Uterus (tissue), 4 donors: Measurements from ENCODE around the gene MMP8. TPM values are rescaled to one million over a fixed set of nuclear protein-coding genes. Genes with fewer than 3 reads are reported as not detected.
"Not testable (repeated sequence)": the region's sequence is repeated elsewhere in the genome, so short reads cannot be mapped to it uniquely, and the experiment has no call there.

ENCODE experiments used
- DNase-seq, 2 donors: peaks; one replicate each; pipeline ENCODE4 v3.0.0-alpha.2; 2019 to 2020
- H3K27ac ChIP-seq, 2 donors: fragments of 200-600 bp; sonication (generic); 1 replicate in 1 of 2; 2 replicates in 1 of 2; pipeline ENCODE4 v1.5.1; 2016 to 2018
- H3K27me3 ChIP-seq, 2 donors: fragments of 200-600 bp; sonication (generic); one replicate each; pipeline ENCODE4 v1.5.1; 2018 to 2019; ENCODE audit warnings: control low read depth in 1 of 2
- H3K36me3 ChIP-seq, 2 donors: fragments of 200-600 bp; sonication (generic); one replicate each; pipeline ENCODE4 v1.5.1; 2019; ENCODE audit warnings: control low read depth in 1 of 2
- H3K4me1 ChIP-seq, 2 donors: fragments of 200-600 bp; sonication (generic); one replicate each; pipeline ENCODE4 v1.5.1; 2018 to 2019; ENCODE audit warnings: control low read depth in 1 of 2
- H3K4me3 ChIP-seq, 2 donors: fragments of 200-600 bp; sonication (generic); 1 replicate in 1 of 2; 2 replicates in 1 of 2; pipeline ENCODE4 v1.5.1; 2018 to 2019; ENCODE audit warnings: mild to moderate bottlenecking in 1 of 2
- H3K9me3 ChIP-seq, 2 donors: fragments of 200-600 bp; sonication (generic); one replicate each; pipeline ENCODE4 v1.5.1; 2019; ENCODE audit warnings: control low read depth in 1 of 2
- CTCF ChIP-seq, 4 experiments: fragments of 200-600 bp in 2 of 4; fragments of 450-650 bp in 2 of 4; sonication (generic) in 2 of 4; IDR thresholded peaks; one replicate each; pipeline ENCODE4 v1.5.1; 2016 to 2019; ENCODE audit warnings: antibody characterized with exemption in 4 of 4, mild to moderate bottlenecking in 2 of 4, moderate library complexity in 1 of 4
- POLR2A ChIP-seq, 2 donors: fragments of 450-650 bp; IDR thresholded peaks; one replicate each; pipeline ENCODE4 v1.6.1; 2016; ENCODE audit warnings: antibody characterized with exemption in 2 of 2, mild to moderate bottlenecking in 1 of 2, moderate library complexity in 1 of 2
- intact Hi-C: fragments of 100-400 bp; cut with DNase I; formaldehyde crosslinking; loops from one replicate; pipeline ENCODE4 v1.15.1; 2023; ENCODE audit warnings: low total_unique reads
- total RNA-seq, 4 donors: library from RNA; depleted of rRNA in 3 of 4; stranded (reverse); fragments of >200 nt in 3 of 4; gene quantifications; one replicate each; pipeline versions ENCODE4 v1.1.0 to v1.2.4, GENCODE V29; 2014 to 2023
- donor health status: DM: yes; HTN: yes; CAD: no.

Gene MMP8
- total RNA-seq, 4 donors from 2014 or later: 0.76 to 1.5 TPM; not detected in 2

GRCh38 chr11:102753267-102753666, 28.5 kb upstream of the MMP8 start:
- DNase-seq: no peak
- intact Hi-C loops: no loop called here

GRCh38 chr11:102751673-102752072, 26.9 kb upstream of the MMP8 start:
- intact Hi-C loops: no loop called here
- Histone ChIP-seq H3K9me3 (no peaks in the 10 kb centered on the region), H3K36me3 (no peaks in the 10 kb centered on the region), H3K27me3 (no peaks in the 10 kb centered on the region), H3K4me3 (no peak overlapping the region), H3K4me1 (no peaks in the 10 kb centered on the region), H3K27ac (no peak overlapping the region)
- DNase-seq: no peak
- TF ChIP-seq CTCF (IDR thresholded peaks at IDR 0.05) (no peak), POLR2A (IDR thresholded peaks at IDR 0.05) (no peak)

More at GRCh38 chr11:102753267-102753666, 28.5 kb upstream of the MMP8 start:
- H3K36me3 ChIP-seq: no peaks in the 10 kb centered on the region
- no peaks in the 10 kb centered on the region for H3K9me3 ChIP-seq
- no peak overlapping the region for H3K27ac ChIP-seq
- no peaks in the 10 kb centered on the region for H3K27me3 ChIP-seq
- TF ChIP-seq CTCF (IDR thresholded peaks at IDR 0.05) (no peak), POLR2A (IDR thresholded peaks at IDR 0.05) (no peak)
- H3K4me3 ChIP-seq: no peak overlapping the region
- no peaks in the 10 kb centered on the region for H3K4me1 ChIP-seq

- Histone ChIP-seq H3K36me3 (no peaks in the 10 kb centered on the region), H3K27ac (no peak overlapping the region), H3K27me3 (no peaks in the 10 kb centered on the region), H3K4me3 (no peak overlapping the region), H3K4me1 (no peaks in the 10 kb centered on the region), H3K9me3 (no peaks in the 10 kb centered on the region)
- DNase-seq: no peak
- intact Hi-C loops: no loop called here
- no peak for TF ChIP-seq POLR2A (IDR thresholded peaks at IDR 0.05)
- no peak for TF ChIP-seq CTCF (IDR thresholded peaks at IDR 0.05)
Observed at GRCh38 chr11:102749101-102749722, 24.5 kb upstream of the MMP8 start.

GRCh38 chr11:102746746-102747578, 22.2 kb upstream of the MMP8 start:
- DNase-seq, H3K4me1 ChIP-seq, H3K27me3 ChIP-seq, intact Hi-C loops, H3K9me3 ChIP-seq, H3K4me3 ChIP-seq, H3K36me3 ChIP-seq, H3K27ac ChIP-seq: not testable (repeated sequence)

GRCh38 chr11:102734650-102735049, 9.9 kb upstream of the MMP8 start:
- Histone ChIP-seq H3K36me3 (no peaks in the 10 kb centered on the region), H3K4me1 (no peaks in the 10 kb centered on the region), H3K9me3 (no peaks in the 10 kb centered on the region), H3K27ac (no peak overlapping the region), H3K27me3 (no peaks in the 10 kb centered on the region), H3K4me3 (no peak overlapping the region)
- intact Hi-C loops: no loop called here
- TF ChIP-seq CTCF (IDR thresholded peaks at IDR 0.05) (no peak), POLR2A (IDR thresholded peaks at IDR 0.05) (no peak)
- DNase-seq: no peak
